Parathyroid adenoma (tissue), 2 donors: Measurements from ENCODE around the gene CHST15.

Experiments
- H2AFZ ChIP-seq: fragments of 300-600 bp; sonication (generic); one replicate; pipeline ENCODE4 v1.7.0; 2017; ENCODE audit warnings: antibody characterized with exemption, mild to moderate bottlenecking
- H3K27ac ChIP-seq: fragments of 300-600 bp; sonication (generic); one replicate; pipeline ENCODE4 v1.7.0; 2017
- H3K27me3 ChIP-seq: fragments of 300-600 bp; sonication (generic); one replicate; pipeline ENCODE4 v1.7.0; 2017; ENCODE audit warnings: low read length; ENCODE audit not compliant: control insufficient read depth, insufficient read depth
- H3K36me3 ChIP-seq: fragments of 300-600 bp; sonication (generic); one replicate; pipeline ENCODE4 v1.7.0; 2017; ENCODE audit warnings: low read length; ENCODE audit not compliant: control insufficient read depth, insufficient read depth
- H3K4me1 ChIP-seq: fragments of 300-600 bp; sonication (generic); one replicate; pipeline ENCODE4 v1.7.0; 2017; ENCODE audit warnings: control low read depth
- H3K4me2 ChIP-seq: fragments of 300-600 bp; sonication (generic); one replicate; pipeline ENCODE4 v1.7.0; 2017; ENCODE audit warnings: low read length
- H3K4me3 ChIP-seq: fragments of 300-600 bp; sonication (generic); one replicate; pipeline ENCODE4 v1.7.0; 2017; ENCODE audit warnings: low read depth, low read length
- H3K79me2 ChIP-seq: fragments of 300-600 bp; sonication (generic); one replicate; pipeline ENCODE4 v1.7.0; 2017; ENCODE audit warnings: control low read depth
- H3K9ac ChIP-seq: fragments of 300-600 bp; sonication (generic); one replicate; pipeline ENCODE4 v1.7.0; 2017; ENCODE audit warnings: mild to moderate bottlenecking
- H3K9me3 ChIP-seq: fragments of 300-600 bp; sonication (generic); one replicate; pipeline ENCODE4 v1.7.0; 2017; ENCODE audit warnings: low read length; ENCODE audit not compliant: control insufficient read depth
- CTCF ChIP-seq: fragments of 300-600 bp; sonication (generic); IDR thresholded peaks from one replicate; pipeline ENCODE4 v1.7.0; 2017; ENCODE audit warnings: antibody characterized with exemption, mild to moderate bottlenecking
- donor health status: primary hyperparathyroidism.

CHST15 gene

GRCh38 chr10:124003871-124004662, 89.3 kb downstream of the CHST15 start:
- no peaks in the 10 kb centered on the region for H3K9me3 ChIP-seq
- H3K27ac ChIP-seq, result no peak overlapping the region

GRCh38 chr10:124003481-124003870, 89.9 kb downstream of the CHST15 start:
- Histone ChIP-seq H3K27ac (no peak overlapping the region), H3K9me3 (no peaks in the 10 kb centered on the region), H3K27me3 (no peaks in the 10 kb centered on the region), H3K9ac (no peak overlapping the region), H3K36me3 (no peaks in the 10 kb centered on the region), H3K4me1 (peaks cover 5% of the 10 kb centered on the region), H3K4me3 (no peak overlapping the region), H3K79me2 (no peaks in the 10 kb centered on the region), H2AFZ (no peak overlapping the region), H3K4me2 (no peak overlapping the region)
- no peak for TF ChIP-seq CTCF

More at GRCh38 chr10:124003871-124004662, 89.3 kb downstream of the CHST15 start:
- H3K4me1 ChIP-seq, result peaks cover 5% of the 10 kb centered on the region
- H2AFZ ChIP-seq, result no peak overlapping the region
- H3K9ac ChIP-seq, result no peak overlapping the region
- H3K4me2 ChIP-seq, result no peak overlapping the region
- no peak for TF ChIP-seq CTCF
- no peak overlapping the region for H3K4me3 ChIP-seq
- no peaks in the 10 kb centered on the region for H3K79me2 ChIP-seq
- H3K36me3 ChIP-seq, result no peaks in the 10 kb centered on the region
- H3K27me3 ChIP-seq, result no peaks in the 10 kb centered on the region

GRCh38 chr10:124003070-124003419, 90.4 kb downstream of the CHST15 start:
- no peak overlapping the region for H3K4me3 ChIP-seq

GRCh38 chr10:124002391-124003069, 90.9 kb downstream of the CHST15 start:
- Histone ChIP-seq H3K9ac (no peak overlapping the region), H3K79me2 (no peaks in the 10 kb centered on the region), H3K27me3 (no peaks in the 10 kb centered on the region), H3K36me3 (no peaks in the 10 kb centered on the region), H3K4me2 (no peak overlapping the region), H3K4me1 (peaks cover 5% of the 10 kb centered on the region), H2AFZ (no peak overlapping the region), H3K9me3 (no peaks in the 10 kb centered on the region), H3K4me3 (no peak overlapping the region), H3K27ac (no peak overlapping the region)
- no peak for TF ChIP-seq CTCF

More at GRCh38 chr10:124003070-124003419, 90.4 kb downstream of the CHST15 start:
- H3K9ac ChIP-seq, result no peak overlapping the region
- H3K27ac ChIP-seq, result no peak overlapping the region
- H3K4me2 ChIP-seq, result no peak overlapping the region
- H3K27me3 ChIP-seq, result no peaks in the 10 kb centered on the region
- no peak for TF ChIP-seq CTCF
- no peaks in the 10 kb centered on the region for H3K79me2 ChIP-seq
- H3K9me3 ChIP-seq, result no peaks in the 10 kb centered on the region
- no peaks in the 10 kb centered on the region for H3K36me3 ChIP-seq
- H2AFZ ChIP-seq, result no peak overlapping the region
- peaks cover 5% of the 10 kb centered on the region for H3K4me1 ChIP-seq
